GM12865 (cell line): ENCODE data around the gene NOP9.

ENCODE experiments used
- DNase-seq: peaks from one replicate; pipeline ENCODE4 v3.0.0; 2010; ENCODE audit warnings: low read depth
- H3K4me3 ChIP-seq: 2 replicates; pipeline ENCODE4 v1.5.1; 2011; ENCODE audit warnings: mild to moderate bottlenecking, low read depth, low read length, control low read depth
- CTCF ChIP-seq: IDR thresholded peaks from 2 replicates; pipeline ENCODE4 v1.5.1; 2011; ENCODE audit warnings: low read length, control low read depth, low read depth, inconsistent platforms; ENCODE audit not compliant: insufficient read depth; ENCODE audit errors: missing control alignments

The NOP9 gene

GRCh38 chr14:24260026-24260779 lies 39.4 kb upstream of the NOP9 start:
- no peak for DNase-seq
- no peak for TF ChIP-seq CTCF
- H3K4me3 ChIP-seq, result no peak overlapping the region

- no peak for TF ChIP-seq CTCF
- no peak overlapping the region for H3K4me3 ChIP-seq
- DNase-seq, result no peak
Measured at GRCh38 chr14:24260780-24261157, 38.9 kb upstream of the NOP9 start.

- no peak for TF ChIP-seq CTCF
- no peak overlapping the region for H3K4me3 ChIP-seq
- DNase-seq, result no peak
Measured at GRCh38 chr14:24261256-24261968, 38.2 kb upstream of the NOP9 start.

- DNase-seq, result no peak
- TF ChIP-seq CTCF, result no peak
- H3K4me3 ChIP-seq, result no peak overlapping the region
Measured at GRCh38 chr14:24261969-24262327, 37.7 kb upstream of the NOP9 start.

- DNase-seq, result no peak
- TF ChIP-seq CTCF, result no peak
- no peak within 1 kb of the TSS for H3K4me3 ChIP-seq
Measured at GRCh38 chr14:24262821-24263733, 36.6 kb upstream of the NOP9 start, which contains the start of gene TGM1. TSS of gene TGM1 (minus strand) at chr14:24263177. CDS start at chr14:24262352, 825 bp downstream.

- no peak for TF ChIP-seq CTCF
- DNase-seq, result no peak
- no peak overlapping the region for H3K4me3 ChIP-seq
Measured at GRCh38 chr14:24263848-24264247, 35.8 kb upstream of the NOP9 start.
